GM23248 (cell line): ENCODE results near the gene TEAD2. TPM values are rescaled to one million over a fixed set of nuclear protein-coding genes. Genes with fewer than 3 reads are reported as not detected.

Source experiments
- DNase-seq: peaks from one replicate; pipeline ENCODE4 v3.0.0-alpha.2; 2015
- H2AFZ ChIP-seq: fragments of 200-600 bp; sonication (generic); 2 replicates; pipeline ENCODE4 v1.6.1; 2016; ENCODE audit warnings: antibody characterized with exemption
- H3F3A ChIP-seq: fragments of 200-600 bp; sonication (generic); 2 replicates; pipeline ENCODE4 v1.6.1; 2016; ENCODE audit warnings: mild to moderate bottlenecking, antibody characterized with exemption, mixed run types; ENCODE audit not compliant: insufficient read depth
- H3K27ac ChIP-seq: fragments of 200-600 bp; sonication (generic); 2 replicates; pipeline ENCODE4 v1.5.1; 2016; ENCODE audit warnings: mild to moderate bottlenecking
- H3K27me3 ChIP-seq: fragments of 200-600 bp; sonication (generic); replicated peaks from 2 replicates; pipeline ENCODE4 v1.6.1; 2016; ENCODE audit warnings: mild to moderate bottlenecking; ENCODE audit not compliant: insufficient read depth
- H3K36me3 ChIP-seq: fragments of 200-600 bp; sonication (generic); 2 replicates; pipeline ENCODE4 v1.6.1; 2016; ENCODE audit warnings: low read depth, mild to moderate bottlenecking
- H3K4me1 ChIP-seq: fragments of 200-600 bp; sonication (generic); 2 replicates; pipeline ENCODE4 v1.6.1; 2016; ENCODE audit warnings: mild to moderate bottlenecking; ENCODE audit not compliant: insufficient read depth
- H3K4me2 ChIP-seq: fragments of 200-600 bp; sonication (generic); one replicate; pipeline ENCODE4 v1.6.1; 2016; ENCODE audit warnings: mild to moderate bottlenecking; ENCODE audit not compliant: unreplicated experiment
- H3K4me3 ChIP-seq: fragments of 200-600 bp; sonication (generic); 2 replicates; pipeline ENCODE4 v1.5.1; 2016; ENCODE audit warnings: mild to moderate bottlenecking
- H3K79me2 ChIP-seq: fragments of 200-600 bp; sonication (generic); 2 replicates; pipeline ENCODE4 v1.6.1; 2016; ENCODE audit warnings: mild to moderate bottlenecking; ENCODE audit not compliant: insufficient read depth
- H3K9ac ChIP-seq: fragments of 200-600 bp; sonication (generic); 2 replicates; pipeline ENCODE4 v1.6.1; 2016; ENCODE audit warnings: mild to moderate bottlenecking
- H3K9me2 ChIP-seq: fragments of 200-600 bp; sonication (generic); 2 replicates; pipeline ENCODE4 v1.6.1; 2016; ENCODE audit warnings: mixed run types, mild to moderate bottlenecking, moderate library complexity; ENCODE audit not compliant: insufficient read depth
- H3K9me3 ChIP-seq: fragments of 200-600 bp; sonication (generic); one replicate; pipeline ENCODE4 v1.6.1; 2017; ENCODE audit warnings: low read depth
- H4K20me1 ChIP-seq: fragments of 200-600 bp; sonication (generic); 2 replicates; pipeline ENCODE4 v1.6.0; 2016; ENCODE audit not compliant: insufficient read depth
- EZH2 ChIP-seq: fragments of 200-600 bp; sonication (generic); IDR thresholded peaks from 2 replicates; pipeline ENCODE4 v1.6.1; 2018; ENCODE audit warnings: antibody characterized with exemption, mild to moderate bottlenecking; ENCODE audit not compliant: insufficient read depth, poor library complexity, severe bottlenecking
- EZH2phosphoT487 ChIP-seq: fragments of 200-600 bp; sonication (generic); IDR thresholded peaks from 2 replicates; pipeline ENCODE4 v1.6.1; 2018; ENCODE audit warnings: antibody characterized with exemption, moderate library complexity, mild to moderate bottlenecking, low read depth; ENCODE audit not compliant: insufficient read depth
- WGBS, 2 experiments: methylation state at CpG; one replicate each; pipeline ENCODE4 v1.1.6; 2015 to 2017; ENCODE audit warnings: low lambda C conversion rate in 2 of 2, low coverage in 1 of 2; ENCODE audit errors: missing lambda C conversion rate in 2 of 2; 5-methylcytosine and 5-hydroxymethylcytosine counted together
- in situ Hi-C: fragments of 300-500 bp; cut with MboI; formaldehyde crosslinking; loops from 2 replicates; pipeline ENCODE4 v1.15.0; 2020
- microRNA-seq: library from miRNA; unstranded; fragments of <30 nt; microRNA quantifications from one replicate; pipeline ENCODE4, GENCODE V29; 2016; ENCODE audit warnings: borderline number of aligned reads
- polyA plus RNA-seq: library from polyadenylated mRNA; unstranded; fragments of >200 nt; fragmentation: Nextera tagmentation; extraction: Ambion mirVana; gene quantifications from 2 replicates; pipeline ENCODE4 v1.2.1, GENCODE V29; 2016
- small RNA-seq: library from RNA; depleted of rRNA; stranded (forward); fragments of <200 nt; gene quantifications from one replicate; pipeline ENCODE3, GENCODE V24; 2014; ENCODE audit warnings: low read depth, low replicate concordance
- total RNA-seq: library from RNA; depleted of rRNA; stranded (reverse); fragments of >200 nt; shearing (Covaris generic); gene quantifications from 2 replicates; pipeline ENCODE4 v1.2.3, GENCODE V29; 2014; rRNA removed

TEAD2 gene
- total and polyA plus RNA-seq, 2 experiments from 2014 or later: 7.8 to 18.7 TPM

- in situ Hi-C loops: no loop called here
- 73 to 78% methylated on average over 7 to 8 of the region's 8 CpGs for WGBS, 2 experiments
- Histone ChIP-seq H3F3A (no peaks in the 10 kb centered on the region), H3K79me2 (no peaks in the 10 kb centered on the region), H3K4me1 (no peaks in the 10 kb centered on the region), H3K27ac (no peak overlapping the region), H3K4me3 (no peak overlapping the region), H3K4me2 (no peak overlapping the region), H2AFZ (no peak overlapping the region), H3K36me3 (no peaks in the 10 kb centered on the region), H3K27me3 (peaks cover 18% of the 10 kb centered on the region; the same call in 1 of the 2 replicates), H3K9ac (no peak overlapping the region), H3K9me2 (no peaks in the 10 kb centered on the region), H4K20me1 (no peaks in the 10 kb centered on the region), H3K9me3 (no peaks in the 10 kb centered on the region)
- TF ChIP-seq EZH2phosphoT487: no peak
- no peak for TF ChIP-seq EZH2
- DNase-seq: no peak
Observed at GRCh38 chr19:49295208-49295880, 66.9 kb downstream of the TEAD2 start.

GRCh38 chr19:49294401-49294800, 67.8 kb downstream of the TEAD2 start:
- no peak for TF ChIP-seq EZH2
- TF ChIP-seq EZH2phosphoT487: no peak
- H3K4me2 ChIP-seq: no peak overlapping the region
- H3K9me2 ChIP-seq: no peaks in the 10 kb centered on the region
- H3K9me3 ChIP-seq: no peaks in the 10 kb centered on the region
- no peaks in the 10 kb centered on the region for H4K20me1 ChIP-seq
- H2AFZ ChIP-seq: no peak overlapping the region
- no peak overlapping the region for H3K9ac ChIP-seq
- H3K4me1 ChIP-seq: no peaks in the 10 kb centered on the region
- no peak overlapping the region for H3K4me3 ChIP-seq
- peaks cover 18% of the 10 kb centered on the region; the same call in 1 of the 2 replicates for H3K27me3 ChIP-seq
- no peaks in the 10 kb centered on the region for H3F3A ChIP-seq
- no peak for DNase-seq
- H3K79me2 ChIP-seq: no peaks in the 10 kb centered on the region
- H3K27ac ChIP-seq: no peak overlapping the region
- 69 to 83% methylated on average over 6 of the region's 6 CpGs for WGBS, 2 experiments
- no peaks in the 10 kb centered on the region for H3K36me3 ChIP-seq
- in situ Hi-C loops: no loop called here

Small RNA genes within 50 kb of the gene (microRNA-seq; reads per million reads assigned to microRNA genes)
- gene MIR4324: not detected

Small RNA genes within 50 kb of the gene (small RNA-seq; reads per million reads assigned to genes)
- gene MIR4324: not detected

Other genes starting within 250 kb of the TEAD2 start
- 10.7 and 12.5 TPM in 2 replicates for gene LIN7B, start 248.0 kb downstream of the TEAD2 start, total RNA-seq
- gene LIN7B, start 248.0 kb downstream of the TEAD2 start, polyA plus RNA-seq: 11.9 and 12.6 TPM in 2 replicates
- gene C19orf73, start 243.3 kb downstream of the TEAD2 start, total RNA-seq: 0.86 TPM in 1 of 2 replicates, not detected in the other
- 1.0 and 1.4 TPM in 2 replicates for gene C19orf73, start 243.3 kb downstream of the TEAD2 start, polyA plus RNA-seq
- 0.63 and 2.4 TPM in 2 replicates for gene PPFIA3, start 242.9 kb downstream of the TEAD2 start, total RNA-seq
- 1.2 TPM in 2 replicates for gene PPFIA3, start 242.9 kb downstream of the TEAD2 start, polyA plus RNA-seq
- not detected in 2 replicates for gene HRC, start 207.0 kb downstream of the TEAD2 start, total RNA-seq
- 0.10 TPM in 1 of 2 replicates, not detected in the other for gene HRC, start 207.0 kb downstream of the TEAD2 start, polyA plus RNA-seq
- gene TRPM4, start 204.6 kb downstream of the TEAD2 start, total RNA-seq: 18.4 and 18.8 TPM in 2 replicates
- gene TRPM4, start 204.6 kb downstream of the TEAD2 start, polyA plus RNA-seq: 15.8 and 20.1 TPM in 2 replicates
- 0.51 TPM in 1 of 2 replicates, not detected in the other for gene SLC6A16, start 37.2 kb downstream of the TEAD2 start, total RNA-seq
- gene SLC6A16, start 37.2 kb downstream of the TEAD2 start, polyA plus RNA-seq: 0.40 TPM in 1 of 2 replicates, not detected in the other
- gene CD37, start 27.0 kb downstream of the TEAD2 start, total RNA-seq: not detected in 2 replicates
- gene CD37, start 27.0 kb downstream of the TEAD2 start, polyA plus RNA-seq: 1.8 and 2.4 TPM in 2 replicates
- gene DKKL1, start 1.5 kb upstream of the TEAD2 start, total RNA-seq: 0.63 TPM in 1 of 2 replicates, not detected in the other
- gene DKKL1, start 1.5 kb upstream of the TEAD2 start, polyA plus RNA-seq: 0.30 TPM in 1 of 2 replicates, not detected in the other
- not detected in 2 replicates for gene KASH5, start 25.8 kb upstream of the TEAD2 start, total RNA-seq
- not detected in 2 replicates for gene KASH5, start 25.8 kb upstream of the TEAD2 start, polyA plus RNA-seq
- not detected in 2 replicates for gene PTH2, start 61.0 kb upstream of the TEAD2 start, total RNA-seq
- not detected in 2 replicates for gene PTH2, start 61.0 kb upstream of the TEAD2 start, polyA plus RNA-seq
- not detected in 2 replicates for gene GFY, start 63.0 kb upstream of the TEAD2 start, total RNA-seq
- gene GFY, start 63.0 kb upstream of the TEAD2 start, polyA plus RNA-seq: not detected in 2 replicates
- gene SLC17A7, start 79.1 kb upstream of the TEAD2 start, total RNA-seq: not detected in 2 replicates
- gene SLC17A7, start 79.1 kb upstream of the TEAD2 start, polyA plus RNA-seq: not detected in 2 replicates
- gene PIH1D1, start 89.4 kb upstream of the TEAD2 start, total RNA-seq: 68.0 and 90.2 TPM in 2 replicates
- gene PIH1D1, start 89.4 kb upstream of the TEAD2 start, polyA plus RNA-seq: 73.5 and 79.9 TPM in 2 replicates
- 30.4 and 43.8 TPM in 2 replicates for gene ALDH16A1, start 90.8 kb upstream of the TEAD2 start, total RNA-seq
- 9.0 and 9.4 TPM in 2 replicates for gene ALDH16A1, start 90.8 kb upstream of the TEAD2 start, polyA plus RNA-seq
- 1.3 and 1.6 TPM in 2 replicates for gene FLT3LG, start 111.8 kb upstream of the TEAD2 start, total RNA-seq
- 4.6 and 5.7 TPM in 2 replicates for gene FLT3LG, start 111.8 kb upstream of the TEAD2 start, polyA plus RNA-seq
- gene RPL13A, start 125.2 kb upstream of the TEAD2 start, total RNA-seq: 1,590 and 2,272 TPM in 2 replicates
- gene RPL13A, start 125.2 kb upstream of the TEAD2 start, polyA plus RNA-seq: 893 and 894 TPM in 2 replicates
- 1,666 and 2,372 TPM in 2 replicates for gene RPS11, start 134.0 kb upstream of the TEAD2 start, total RNA-seq
- 813 and 832 TPM in 2 replicates for gene RPS11, start 134.0 kb upstream of the TEAD2 start, polyA plus RNA-seq
- 65.4 and 75.3 TPM in 2 replicates for gene FCGRT, start 150.2 kb upstream of the TEAD2 start, total RNA-seq
- gene FCGRT, start 150.2 kb upstream of the TEAD2 start, polyA plus RNA-seq: 89.9 and 98.4 TPM in 2 replicates
- 570 and 656 TPM in 2 replicates for gene RCN3, start 165.6 kb upstream of the TEAD2 start, total RNA-seq
- 779 and 813 TPM in 2 replicates for gene RCN3, start 165.6 kb upstream of the TEAD2 start, polyA plus RNA-seq
- 46.0 and 53.2 TPM in 2 replicates for gene NOSIP, start 218.1 kb upstream of the TEAD2 start, total RNA-seq
- 78.7 and 84.3 TPM in 2 replicates for gene NOSIP, start 218.1 kb upstream of the TEAD2 start, polyA plus RNA-seq
- not detected in 2 replicates for gene PRRG2, start 218.9 kb upstream of the TEAD2 start, total RNA-seq
- gene PRRG2, start 218.9 kb upstream of the TEAD2 start, polyA plus RNA-seq: 0.13 and 0.18 TPM in 2 replicates
- 2.7 and 2.9 TPM in 2 replicates for gene PRR12, start 228.8 kb upstream of the TEAD2 start, total RNA-seq
- gene PRR12, start 228.8 kb upstream of the TEAD2 start, polyA plus RNA-seq: 0.85 and 0.86 TPM in 2 replicates